Measurements from ENCODE around the gene COL26A1. TPM values are rescaled to one million over a fixed set of nuclear protein-coding genes. Genes with fewer than 3 reads are reported as not detected.

The COL26A1 gene
- total RNA-seq, 1 donor from 2014 or later: 128 TPM

- no peak for DNase-seq (ENCODE audit: extremely low spot score, unreplicated experiment)
- Mint-ChIP-seq H3K36me3 (ENCODE audit: unreplicated experiment) (peaks cover 4% of the 10 kb centered on the region), H3K4me3 (ENCODE audit: unreplicated experiment) (no peak overlapping the region), H3K9me3 (ENCODE audit: unreplicated experiment) (no peaks in the 10 kb centered on the region), H3K4me1 (ENCODE audit: unreplicated experiment) (peaks cover 42% of the 10 kb centered on the region), H3K27ac (ENCODE audit: unreplicated experiment) (no peak overlapping the region), H3K27me3 (ENCODE audit: unreplicated experiment) (no peaks in the 10 kb centered on the region)
- no peak for TF ChIP-seq CTCF (IDR thresholded peaks at IDR 0.05)
These were observed 34.6 kb downstream of the COL26A1 start for GRCh38 chr7:101397243-101397642.

GRCh38 chr7:101397770-101398324 is 35.2 kb downstream of the COL26A1 start:
- DNase-seq (ENCODE audit: extremely low spot score, unreplicated experiment): no peak
- no peak for TF ChIP-seq CTCF (IDR thresholded peaks at IDR 0.05)
- Mint-ChIP-seq H3K27me3 (ENCODE audit: unreplicated experiment) (no peaks in the 10 kb centered on the region), H3K27ac (ENCODE audit: unreplicated experiment) (no peak overlapping the region), H3K9me3 (ENCODE audit: unreplicated experiment) (no peaks in the 10 kb centered on the region), H3K4me1 (ENCODE audit: unreplicated experiment) (peaks cover 47% of the 10 kb centered on the region), H3K36me3 (ENCODE audit: unreplicated experiment) (peaks cover 4% of the 10 kb centered on the region), H3K4me3 (ENCODE audit: unreplicated experiment) (no peak overlapping the region)

- no peak overlapping the region for H3K4me3 Mint-ChIP-seq (ENCODE audit: unreplicated experiment)
- H3K4me1 Mint-ChIP-seq (ENCODE audit: unreplicated experiment): peaks cover 53% of the 10 kb centered on the region
- H3K27ac Mint-ChIP-seq (ENCODE audit: unreplicated experiment): no peak overlapping the region
- H3K27me3 Mint-ChIP-seq (ENCODE audit: unreplicated experiment): no peaks in the 10 kb centered on the region
- DNase-seq (ENCODE audit: extremely low spot score, unreplicated experiment): no peak
- no peak for TF ChIP-seq CTCF (IDR thresholded peaks at IDR 0.05)
- no peaks in the 10 kb centered on the region for H3K9me3 Mint-ChIP-seq (ENCODE audit: unreplicated experiment)
- H3K36me3 Mint-ChIP-seq (ENCODE audit: unreplicated experiment): peaks cover 4% of the 10 kb centered on the region
These were observed 36.0 kb downstream of the COL26A1 start for GRCh38 chr7:101398396-101399289.

- TF ChIP-seq CTCF (IDR thresholded peaks at IDR 0.05): no peak
- H3K4me3 Mint-ChIP-seq (ENCODE audit: unreplicated experiment): no peak overlapping the region
- DNase-seq (ENCODE audit: extremely low spot score, unreplicated experiment): no peak
- H3K4me1 Mint-ChIP-seq (ENCODE audit: unreplicated experiment): peaks cover 50% of the 10 kb centered on the region
- H3K9me3 Mint-ChIP-seq (ENCODE audit: unreplicated experiment): no peaks in the 10 kb centered on the region
- H3K27me3 Mint-ChIP-seq (ENCODE audit: unreplicated experiment): no peaks in the 10 kb centered on the region
- H3K27ac Mint-ChIP-seq (ENCODE audit: unreplicated experiment): peak overlapping the region; percentile 76
- H3K36me3 Mint-ChIP-seq (ENCODE audit: unreplicated experiment): peaks cover 4% of the 10 kb centered on the region
These were observed 37.1 kb downstream of the COL26A1 start for GRCh38 chr7:101399759-101400158.

- Mint-ChIP-seq H3K4me1 (ENCODE audit: unreplicated experiment) (peaks cover 42% of the 10 kb centered on the region), H3K4me3 (ENCODE audit: unreplicated experiment) (no peak overlapping the region), H3K9me3 (ENCODE audit: unreplicated experiment) (no peaks in the 10 kb centered on the region), H3K36me3 (ENCODE audit: unreplicated experiment) (peaks cover 4% of the 10 kb centered on the region), H3K27me3 (ENCODE audit: unreplicated experiment) (no peaks in the 10 kb centered on the region), H3K27ac (ENCODE audit: unreplicated experiment) (peak overlapping the region; percentile 82)
- TF ChIP-seq CTCF (IDR thresholded peaks at IDR 0.05): no peak
- DNase-seq (ENCODE audit: extremely low spot score, unreplicated experiment): no peak
These were observed 38.1 kb downstream of the COL26A1 start for GRCh38 chr7:101400751-101401150.

All from osteocyte (in vitro differentiated cells).